GM06990 (cell line): Measurements from ENCODE around the gene HIVEP1.

Experiments
- DNase-seq: peaks from one replicate; pipeline ENCODE4 v3.0.0-alpha.2; 2011; ENCODE audit not compliant: insufficient read length; ENCODE audit errors: extremely low read depth
- H3K27me3 ChIP-seq: replicated peaks from 2 replicates; pipeline ENCODE4 v1.6.0; 2011; ENCODE audit warnings: low read length; ENCODE audit not compliant: control insufficient read depth, insufficient read depth
- H3K36me3 ChIP-seq: 2 replicates; pipeline ENCODE4 v1.5.1; 2011; ENCODE audit warnings: low read length; ENCODE audit not compliant: control insufficient read depth, insufficient read depth
- H3K4me3 ChIP-seq: replicated peaks from 2 replicates; pipeline ENCODE4 v1.5.1; 2011; ENCODE audit warnings: low read depth, mild to moderate bottlenecking, control low read depth, low read length
- TF ChIP-seq, protein P1 (sequence below): IDR thresholded peaks from 2 replicates; pipeline ENCODE4 v1.5.1; 2011; ENCODE audit warnings: low read length, control low read depth, mild to moderate bottlenecking, inconsistent platforms; ENCODE audit not compliant: insufficient read depth, poor library complexity, severe bottlenecking

The HIVEP1 gene

DNA sequence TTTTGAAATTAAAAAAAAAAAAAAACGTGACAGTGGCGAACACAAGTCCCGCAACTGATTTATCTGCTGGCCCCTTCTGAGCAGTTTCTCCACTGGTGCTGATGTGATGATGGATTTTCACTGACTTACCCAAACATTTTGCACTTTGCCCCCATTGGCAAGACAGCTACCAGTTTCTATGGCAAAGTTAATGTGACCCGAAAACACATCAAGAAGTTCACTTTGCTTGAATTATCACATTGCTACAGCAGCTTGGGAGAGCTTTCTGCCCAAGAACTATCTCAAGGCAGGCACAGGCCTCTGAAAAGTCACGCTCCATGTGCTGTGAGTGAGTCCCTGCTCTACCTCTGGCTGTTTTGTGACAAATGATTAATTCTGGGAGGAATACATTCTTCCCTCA, 150.1 kb downstream of the HIVEP1 start:
- DNase-seq: no peak
- TF ChIP-seq, protein P1, sequence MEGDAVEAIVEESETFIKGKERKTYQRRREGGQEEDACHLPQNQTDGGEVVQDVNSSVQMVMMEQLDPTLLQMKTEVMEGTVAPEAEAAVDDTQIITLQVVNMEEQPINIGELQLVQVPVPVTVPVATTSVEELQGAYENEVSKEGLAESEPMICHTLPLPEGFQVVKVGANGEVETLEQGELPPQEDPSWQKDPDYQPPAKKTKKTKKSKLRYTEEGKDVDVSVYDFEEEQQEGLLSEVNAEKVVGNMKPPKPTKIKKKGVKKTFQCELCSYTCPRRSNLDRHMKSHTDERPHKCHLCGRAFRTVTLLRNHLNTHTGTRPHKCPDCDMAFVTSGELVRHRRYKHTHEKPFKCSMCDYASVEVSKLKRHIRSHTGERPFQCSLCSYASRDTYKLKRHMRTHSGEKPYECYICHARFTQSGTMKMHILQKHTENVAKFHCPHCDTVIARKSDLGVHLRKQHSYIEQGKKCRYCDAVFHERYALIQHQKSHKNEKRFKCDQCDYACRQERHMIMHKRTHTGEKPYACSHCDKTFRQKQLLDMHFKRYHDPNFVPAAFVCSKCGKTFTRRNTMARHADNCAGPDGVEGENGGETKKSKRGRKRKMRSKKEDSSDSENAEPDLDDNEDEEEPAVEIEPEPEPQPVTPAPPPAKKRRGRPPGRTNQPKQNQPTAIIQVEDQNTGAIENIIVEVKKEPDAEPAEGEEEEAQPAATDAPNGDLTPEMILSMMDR: no peak
- H3K36me3 ChIP-seq: peaks cover 16% of the 10 kb centered on the region
- H3K27me3 ChIP-seq: no peaks in the 10 kb centered on the region
- no peak overlapping the region for H3K4me3 ChIP-seq

DNA sequence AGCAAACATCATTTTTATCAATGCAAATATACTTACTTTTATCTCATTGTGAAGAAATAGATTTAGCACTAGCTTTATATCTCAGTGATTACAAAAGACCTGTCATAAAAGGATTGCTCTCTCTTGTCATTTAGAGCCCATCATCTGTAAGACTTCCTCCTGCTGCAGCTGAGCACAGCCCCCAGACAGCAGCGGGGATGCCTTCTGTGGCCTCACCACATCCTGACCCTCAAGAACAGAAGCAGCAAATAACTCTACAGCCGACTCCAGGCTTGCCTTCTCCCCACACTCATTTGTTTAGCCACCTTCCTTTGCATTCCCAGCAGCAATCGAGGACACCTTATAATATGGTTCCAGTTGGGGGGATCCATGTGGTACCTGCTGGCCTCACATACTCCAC, 151.0 kb downstream of the HIVEP1 start:
- H3K36me3 ChIP-seq: peaks cover 16% of the 10 kb centered on the region
- H3K27me3 ChIP-seq: no peaks in the 10 kb centered on the region
- TF ChIP-seq, protein P1: no peak
- H3K4me3 ChIP-seq: no peak overlapping the region
- no peak for DNase-seq

DNA sequence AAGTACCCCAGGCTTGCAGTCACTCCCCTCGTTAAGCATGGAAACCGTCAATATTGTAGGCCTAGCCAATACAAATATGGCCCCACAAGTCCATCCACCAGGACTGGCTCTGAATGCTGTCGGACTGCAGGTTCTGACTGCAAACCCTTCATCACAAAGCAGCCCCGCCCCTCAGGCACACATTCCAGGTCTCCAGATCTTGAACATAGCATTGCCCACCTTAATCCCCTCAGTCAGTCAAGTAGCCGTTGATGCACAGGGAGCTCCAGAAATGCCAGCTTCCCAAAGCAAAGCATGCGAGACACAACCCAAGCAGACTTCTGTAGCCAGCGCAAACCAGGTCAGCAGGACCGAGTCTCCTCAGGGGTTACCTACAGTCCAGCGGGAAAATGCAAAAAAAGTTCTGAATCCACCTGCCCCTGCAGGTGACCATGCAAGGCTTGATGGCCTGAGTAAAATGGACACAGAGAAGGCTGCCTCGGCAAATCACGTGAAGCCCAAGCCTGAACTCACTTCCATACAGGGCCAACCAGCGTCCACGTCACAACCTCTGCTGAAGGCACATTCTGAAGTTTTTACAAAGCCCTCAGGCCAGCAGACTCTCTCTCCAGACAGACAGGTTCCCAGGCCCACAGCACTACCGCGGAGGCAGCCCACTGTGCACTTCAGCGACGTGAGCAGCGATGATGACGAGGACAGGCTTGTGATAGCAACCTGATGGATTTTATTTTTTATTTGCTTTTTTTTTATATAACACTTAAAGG, 151.8 kb downstream of the HIVEP1 start:
- H3K36me3 ChIP-seq: peaks cover 15% of the 10 kb centered on the region
- no peak overlapping the region for H3K4me3 ChIP-seq
- H3K27me3 ChIP-seq: no peaks in the 10 kb centered on the region
- TF ChIP-seq, protein P1: no peak
- DNase-seq: no peak

DNA sequence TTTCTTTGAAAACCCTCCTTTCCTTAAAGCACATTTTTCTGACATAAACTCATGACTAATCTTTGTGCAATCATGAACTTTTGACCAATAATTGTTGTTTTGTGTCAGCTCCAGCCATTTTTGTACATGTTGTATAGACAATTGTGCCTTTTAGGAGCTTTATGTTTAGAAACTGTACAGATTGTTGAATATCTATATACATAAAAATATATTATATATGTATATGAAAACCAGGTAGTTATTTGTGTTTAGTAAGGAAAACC, 152.3 kb downstream of the HIVEP1 start:
- H3K4me3 ChIP-seq: no peak overlapping the region
- no peaks in the 10 kb centered on the region for H3K27me3 ChIP-seq
- H3K36me3 ChIP-seq: peaks cover 15% of the 10 kb centered on the region
- TF ChIP-seq, protein P1: no peak
- DNase-seq: no peak

DNA sequence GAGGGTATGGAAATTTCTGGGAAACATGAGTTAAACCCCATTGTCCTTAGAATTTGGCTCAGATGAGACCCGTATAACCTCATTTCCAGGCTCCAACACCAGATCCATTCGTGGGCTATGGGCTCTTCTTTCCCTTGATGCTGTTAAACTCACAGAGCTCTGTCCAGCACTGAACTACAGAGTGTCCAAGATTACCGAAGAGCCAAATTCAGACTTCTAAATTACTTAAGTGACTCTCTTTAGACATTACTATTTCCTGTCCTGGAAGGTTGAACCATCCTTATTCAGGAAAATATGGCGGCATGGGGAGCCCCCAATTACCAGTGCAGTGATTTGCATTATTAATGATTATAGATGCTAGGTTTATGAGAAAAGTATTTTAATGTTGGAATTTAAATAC, 153.2 kb downstream of the HIVEP1 start:
- TF ChIP-seq, protein P1: no peak
- no peak for DNase-seq
- H3K36me3 ChIP-seq: peaks cover 15% of the 10 kb centered on the region
- no peak overlapping the region for H3K4me3 ChIP-seq
- no peaks in the 10 kb centered on the region for H3K27me3 ChIP-seq
